Esophagus squamous epithelium (tissue), 5 donors: Measurements from ENCODE around the gene LIMS2. TPM values are rescaled to one million over a fixed set of nuclear protein-coding genes. Genes with fewer than 3 reads are reported as not detected.

ENCODE experiments used
- DNase-seq: peaks from one replicate; lab custom pipeline; 2025; lab: John Stamatoyannopoulos, UW
- H3K27ac ChIP-seq, 4 donors: fragments of 200-600 bp; sonication (generic); one replicate each; pipeline ENCODE4 v1.5.1; 2016 to 2019; ENCODE audit warnings: mild to moderate bottlenecking in 1 of 4
- H3K27me3 ChIP-seq, 4 donors: fragments of 200-600 bp; sonication (generic); 1 replicate in 3 of 4; 2 replicates in 1 of 4; pipeline versions ENCODE4 v1.5.1 to v1.6.0; 2017 to 2021; ENCODE audit warnings: antibody characterized with exemption in 1 of 4
- H3K36me3 ChIP-seq, 3 donors: fragments of 200-600 bp; sonication (generic); one replicate each; pipeline ENCODE4 v1.5.1; 2016 to 2019
- H3K4me1 ChIP-seq, 3 donors: fragments of 200-600 bp; sonication (generic); one replicate each; pipeline ENCODE4 v1.5.1; 2017 to 2019
- H3K4me3 ChIP-seq, 4 donors: fragments of 200-600 bp; sonication (generic); 1 replicate in 3 of 4; 2 replicates in 1 of 4; pipeline ENCODE4 v1.5.1; 2016 to 2019; ENCODE audit warnings: mild to moderate bottlenecking in 2 of 4, moderate library complexity in 1 of 4
- H3K9me3 ChIP-seq, 3 donors: fragments of 200-600 bp; sonication (generic); one replicate each; pipeline ENCODE4 v1.5.1; 2016 to 2019
- POLR2A ChIP-seq, 4 donors: fragments of 450-650 bp; IDR thresholded peaks; one replicate each; pipeline ENCODE4 v1.6.1; 2017; ENCODE audit warnings: antibody characterized with exemption in 4 of 4, mild to moderate bottlenecking in 4 of 4, moderate library complexity in 3 of 4
- WGBS, 2 donors: methylation state at CpG; one replicate each; pipeline ENCODE4 v1.1.5; 2018; 5-methylcytosine and 5-hydroxymethylcytosine counted together
- intact Hi-C: fragments of 100-400 bp; cut with DNase I; formaldehyde crosslinking; loops from one replicate; pipeline ENCODE4 v1.15.0; 2022
- total RNA-seq, 4 donors: library from RNA; depleted of rRNA; stranded (reverse); fragments of >200 nt; gene quantifications; one replicate each; pipeline ENCODE4 v1.1.0, GENCODE V29; 2016
- TF ChIP-seq, protein P1 (sequence below), 6 experiments: fragments of 450-650 bp in 4 of 6; fragments of 200-600 bp in 2 of 6; sonication (generic) in 2 of 6; IDR thresholded peaks; one replicate each; pipeline ENCODE4 v1.5.1; 2016 to 2019; ENCODE audit warnings: antibody characterized with exemption in 6 of 6, mild to moderate bottlenecking in 4 of 6, moderate library complexity in 4 of 6
- donor health status: DM: yes; HTN: yes; CAD: no.

The LIMS2 gene, protein sequence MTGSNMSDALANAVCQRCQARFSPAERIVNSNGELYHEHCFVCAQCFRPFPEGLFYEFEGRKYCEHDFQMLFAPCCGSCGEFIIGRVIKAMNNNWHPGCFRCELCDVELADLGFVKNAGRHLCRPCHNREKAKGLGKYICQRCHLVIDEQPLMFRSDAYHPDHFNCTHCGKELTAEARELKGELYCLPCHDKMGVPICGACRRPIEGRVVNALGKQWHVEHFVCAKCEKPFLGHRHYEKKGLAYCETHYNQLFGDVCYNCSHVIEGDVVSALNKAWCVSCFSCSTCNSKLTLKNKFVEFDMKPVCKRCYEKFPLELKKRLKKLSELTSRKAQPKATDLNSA
- total RNA-seq = 10 to 100 TPM in 1 of 4 donors, 1 to 10 TPM in 3; 2.4 to 29.6 (median 5.9) TPM

DNA sequence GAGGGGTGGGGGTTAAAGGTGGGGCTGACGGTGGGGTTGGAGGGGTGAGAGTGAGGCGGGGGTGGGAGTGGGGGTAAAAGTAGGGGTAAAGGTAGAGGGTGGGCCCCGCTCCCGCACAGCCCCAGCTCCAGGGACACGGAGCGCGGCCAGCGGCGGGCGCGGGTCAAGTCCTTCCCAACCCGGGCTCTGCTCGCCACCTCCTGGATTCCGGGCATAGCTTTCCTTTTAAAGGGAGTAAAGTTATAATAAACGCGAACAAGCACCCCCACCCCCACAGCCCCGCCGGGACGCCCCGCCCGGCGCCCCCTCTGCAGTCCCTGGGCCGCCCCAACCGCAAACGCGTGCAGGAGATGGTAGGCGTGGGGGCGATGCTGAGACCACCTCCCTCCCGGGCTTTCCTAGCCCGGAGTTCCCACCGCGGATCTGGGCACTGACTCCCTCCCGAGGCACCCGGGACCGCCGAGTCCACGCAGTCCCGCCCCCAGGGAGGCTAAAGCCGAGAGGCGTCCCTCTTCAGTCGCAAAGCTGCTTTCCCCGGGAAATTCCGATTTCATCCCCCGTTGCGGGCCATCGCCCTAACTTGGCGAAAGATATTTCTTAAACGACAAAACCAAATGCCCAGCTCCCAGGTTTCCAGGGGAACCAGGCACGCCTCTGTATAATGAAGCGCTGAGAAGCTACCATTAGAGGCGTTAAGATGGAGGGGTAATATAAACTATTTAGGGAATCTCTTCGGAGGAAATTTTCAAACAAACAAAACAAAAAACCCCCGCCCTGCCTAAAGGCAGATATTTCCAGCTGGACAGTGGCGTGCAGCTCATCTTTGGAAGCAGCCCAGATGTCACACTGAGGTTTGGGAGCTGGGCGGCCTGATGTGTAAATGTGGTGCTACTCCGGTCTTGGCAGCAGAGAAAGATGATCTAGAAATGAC lies at the start of gene LIMS2:
Gene LIMS2, minus strand, starts transcription at position 200 of the 931 bp plus-strand sequence. CDS start 506 bp downstream, outside the sequence.
- Histone ChIP-seq H3K27me3 (peaks cover 0 to 60% (median 0%) of the 10 kb centered on the region in 4 donors), H3K36me3 (no peaks in the 10 kb centered on the region), H3K4me3 (peak within 1 kb of the TSS; percentile 55 to 79 (median 66)), H3K9me3 (no peaks in the 10 kb centered on the region), H3K4me1 (peaks cover 3 to 65% (median 7%) of the 10 kb centered on the region in 3 donors), H3K27ac (peak within 1 kb of the TSS; percentile 81 to 95 (median 88))
- intact Hi-C loops = no loop called here
- 10 to 17% methylated on average over 24 of the region's 56 CpGs for WGBS, 2 donors
- no peak for DNase-seq
- TF ChIP-seq POLR2A (IDR thresholded peaks at IDR 0.05) = no peak
- TF ChIP-seq, protein P1, sequence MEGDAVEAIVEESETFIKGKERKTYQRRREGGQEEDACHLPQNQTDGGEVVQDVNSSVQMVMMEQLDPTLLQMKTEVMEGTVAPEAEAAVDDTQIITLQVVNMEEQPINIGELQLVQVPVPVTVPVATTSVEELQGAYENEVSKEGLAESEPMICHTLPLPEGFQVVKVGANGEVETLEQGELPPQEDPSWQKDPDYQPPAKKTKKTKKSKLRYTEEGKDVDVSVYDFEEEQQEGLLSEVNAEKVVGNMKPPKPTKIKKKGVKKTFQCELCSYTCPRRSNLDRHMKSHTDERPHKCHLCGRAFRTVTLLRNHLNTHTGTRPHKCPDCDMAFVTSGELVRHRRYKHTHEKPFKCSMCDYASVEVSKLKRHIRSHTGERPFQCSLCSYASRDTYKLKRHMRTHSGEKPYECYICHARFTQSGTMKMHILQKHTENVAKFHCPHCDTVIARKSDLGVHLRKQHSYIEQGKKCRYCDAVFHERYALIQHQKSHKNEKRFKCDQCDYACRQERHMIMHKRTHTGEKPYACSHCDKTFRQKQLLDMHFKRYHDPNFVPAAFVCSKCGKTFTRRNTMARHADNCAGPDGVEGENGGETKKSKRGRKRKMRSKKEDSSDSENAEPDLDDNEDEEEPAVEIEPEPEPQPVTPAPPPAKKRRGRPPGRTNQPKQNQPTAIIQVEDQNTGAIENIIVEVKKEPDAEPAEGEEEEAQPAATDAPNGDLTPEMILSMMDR (IDR thresholded peaks at IDR 0.05) = no peak

DNA sequence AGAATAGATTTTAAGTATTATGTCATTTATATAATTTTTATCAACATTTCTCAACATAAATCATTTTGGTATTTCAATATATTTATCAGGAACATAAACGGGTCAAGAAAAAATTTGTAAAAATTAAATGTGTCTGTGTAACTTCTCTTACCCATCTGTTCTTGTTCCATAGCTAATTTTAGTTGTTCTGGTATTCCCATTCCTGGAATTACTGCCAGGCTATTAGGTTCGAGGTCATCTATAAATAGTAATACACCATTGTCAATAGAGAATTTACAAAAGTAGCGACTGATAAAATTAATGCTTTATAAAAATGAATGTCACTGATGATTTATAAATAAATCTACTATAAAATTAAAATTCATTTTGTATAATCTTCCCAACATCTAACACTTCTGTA lies 47.5 kb upstream of the LIMS2 start:
- Histone ChIP-seq H3K36me3 (peaks cover 5 to 69% (median 24%) of the 10 kb centered on the region in 3 donors), H3K4me1 (peaks cover 0 to 11% (median 3%) of the 10 kb centered on the region in 3 donors)

DNA sequence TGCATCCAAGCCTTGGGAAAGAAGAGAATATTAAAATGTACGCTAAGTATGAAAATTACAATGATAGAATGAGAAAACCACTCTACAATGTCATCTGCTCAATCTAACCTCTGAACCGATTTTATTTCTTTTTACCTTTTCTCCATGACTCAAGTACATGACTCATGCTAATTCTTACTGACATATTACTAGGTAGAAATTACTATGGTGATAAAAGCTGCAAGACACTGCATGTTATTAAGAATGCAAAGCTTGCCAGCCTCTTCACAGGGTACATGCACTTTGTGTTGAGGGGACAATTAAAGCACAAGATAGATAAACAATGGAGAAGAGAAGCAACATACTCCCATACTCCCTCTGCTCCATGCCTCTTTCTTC lies 46.6 kb upstream of the LIMS2 start:
- intact Hi-C loops = no loop called here
- H3K27ac ChIP-seq = no peak overlapping the region
- 52 to 67% methylated on average over 2 of the region's 2 CpGs for WGBS, 2 donors
- H3K9me3 ChIP-seq = no peaks in the 10 kb centered on the region
- peaks cover 0 to 11% (median 3%) of the 10 kb centered on the region in 3 donors for H3K4me1 ChIP-seq
- no peak for DNase-seq
- peaks cover 5 to 72% (median 24%) of the 10 kb centered on the region in 3 donors for H3K36me3 ChIP-seq
- no peaks in the 10 kb centered on the region for H3K27me3 ChIP-seq
- no peak for TF ChIP-seq POLR2A (IDR thresholded peaks at IDR 0.05)
- TF ChIP-seq, protein P1 (IDR thresholded peaks at IDR 0.05) = no peak
- H3K4me3 ChIP-seq = no peak overlapping the region

More for the DNA sequence above, 47.5 kb upstream of the LIMS2 start:
- DNase-seq = no peak
- no peak for TF ChIP-seq POLR2A (IDR thresholded peaks at IDR 0.05)
- TF ChIP-seq, protein P1 (IDR thresholded peaks at IDR 0.05) = no peak
- H3K27ac ChIP-seq = no peak overlapping the region
- intact Hi-C loops = no loop called here
- H3K27me3 ChIP-seq = no peaks in the 10 kb centered on the region
- 73 to 82% methylated on average over 3 of the region's 3 CpGs for WGBS, 2 donors
- no peaks in the 10 kb centered on the region for H3K9me3 ChIP-seq
- H3K4me3 ChIP-seq = no peak overlapping the region

- intact Hi-C loops = no loop called here
- Histone ChIP-seq H3K9me3 (no peaks in the 10 kb centered on the region), H3K4me3 (no peak overlapping the region), H3K27ac (peak overlapping the region in 1 of 4 donors; percentile 4), H3K27me3 (no peaks in the 10 kb centered on the region), H3K36me3 (peaks cover 5 to 78% (median 24%) of the 10 kb centered on the region in 3 donors), H3K4me1 (peaks cover 0 to 11% (median 3%) of the 10 kb centered on the region in 3 donors)
- TF ChIP-seq POLR2A (IDR thresholded peaks at IDR 0.05) = no peak
- TF ChIP-seq, protein P1 (IDR thresholded peaks at IDR 0.05) = no peak
- 70 to 75% methylated on average over 4 to 6 of the region's 6 CpGs for WGBS, 2 donors
- no peak for DNase-seq
Observed at GRCh38 chr2:127721311-127721977, 46.1 kb upstream of the LIMS2 start.
